DMS53 treated with DMSO at 0.1 percent for 48 hours (cell line): Measurements from ENCODE around the gene SCRN3.
"Not testable (repeated sequence)": the region's sequence is repeated elsewhere in the genome, so short reads cannot be mapped to it uniquely, and the experiment has no call there.

ENCODE experiments used
- DNase-seq: peaks from one replicate; lab custom pipeline; 2025; ENCODE audit not compliant: unreplicated experiment; lab: John Stamatoyannopoulos, UW

The SCRN3 gene

GRCh38 chr2:174400853-174401252, 5.3 kb downstream of the SCRN3 start:
- no peak for DNase-seq

DNA sequence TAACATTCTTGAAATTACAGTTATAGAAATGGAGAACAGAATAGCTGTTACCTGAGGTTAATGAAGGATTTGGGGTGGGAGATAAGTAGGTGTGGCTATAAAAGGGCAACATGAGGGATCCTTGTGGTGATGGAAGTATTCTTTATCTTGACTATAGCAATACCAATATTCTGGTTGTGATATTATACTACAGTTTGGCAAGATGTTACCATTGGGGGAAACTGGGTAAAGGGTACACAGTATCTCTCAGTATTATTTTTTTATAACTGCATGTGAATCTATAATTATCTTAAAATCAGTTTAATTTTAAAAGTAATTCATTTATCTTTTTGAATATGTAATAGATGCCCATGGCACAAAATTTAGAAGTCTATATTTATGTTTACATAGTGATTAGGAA, 8.1 kb downstream of the SCRN3 start:
- DNase-seq: no peak

GRCh38 chr2:174410039-174410438, 14.5 kb downstream of the SCRN3 start:
- DNase-seq: not testable (repeated sequence)

DNA sequence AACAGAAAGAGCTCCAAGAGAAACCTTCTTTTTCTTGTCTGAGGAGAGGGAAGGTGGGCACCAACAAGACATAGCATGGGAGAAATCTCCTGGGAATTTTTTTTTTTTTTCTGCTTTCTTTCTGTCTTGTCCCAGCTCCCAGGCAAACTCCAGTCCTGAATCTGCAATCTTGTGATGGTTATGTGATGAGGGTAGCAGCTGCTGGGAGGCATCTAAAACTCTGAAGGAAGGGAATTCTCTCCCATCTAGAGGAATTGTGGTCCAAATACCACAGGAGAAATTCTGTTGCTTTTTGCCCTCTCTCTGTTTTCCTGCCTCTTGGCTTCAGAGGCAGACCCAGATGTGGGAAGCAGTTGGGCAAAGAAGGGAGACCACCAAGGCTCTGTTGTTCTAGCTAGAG, 16.7 kb downstream of the SCRN3 start:
- DNase-seq: no peak

DNA sequence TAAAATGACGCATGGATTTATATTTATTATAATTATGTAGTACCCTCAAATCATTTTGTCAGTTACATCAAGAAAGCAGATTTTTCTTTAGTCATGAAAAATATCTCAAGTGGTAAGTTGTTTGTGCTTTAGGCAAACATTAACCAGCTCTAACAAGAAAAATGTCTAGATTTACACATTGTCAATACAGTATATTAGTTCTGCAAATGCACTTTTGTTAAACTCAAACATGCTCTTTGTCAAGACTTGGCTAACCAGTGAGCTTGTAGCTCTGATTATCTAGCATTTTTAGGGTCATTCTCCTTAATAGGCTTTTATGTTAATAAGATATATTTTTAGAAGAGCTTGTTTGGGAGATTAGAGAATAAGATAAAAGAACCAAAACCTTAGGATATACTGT, 32.7 kb downstream of the SCRN3 start:
- DNase-seq: peak; percentile 74

- DNase-seq: no peak
These were observed 34.5 kb downstream of the SCRN3 start for GRCh38 chr2:174430066-174430465.

GRCh38 chr2:174431902-174432301, 36.4 kb downstream of the SCRN3 start:
- DNase-seq: no peak

- no peak for DNase-seq
These were observed 40.8 kb downstream of the SCRN3 start for GRCh38 chr2:174436351-174436750.

GRCh38 chr2:174438146-174438886, 42.8 kb downstream of the SCRN3 start:
- no peak for DNase-seq

DNA sequence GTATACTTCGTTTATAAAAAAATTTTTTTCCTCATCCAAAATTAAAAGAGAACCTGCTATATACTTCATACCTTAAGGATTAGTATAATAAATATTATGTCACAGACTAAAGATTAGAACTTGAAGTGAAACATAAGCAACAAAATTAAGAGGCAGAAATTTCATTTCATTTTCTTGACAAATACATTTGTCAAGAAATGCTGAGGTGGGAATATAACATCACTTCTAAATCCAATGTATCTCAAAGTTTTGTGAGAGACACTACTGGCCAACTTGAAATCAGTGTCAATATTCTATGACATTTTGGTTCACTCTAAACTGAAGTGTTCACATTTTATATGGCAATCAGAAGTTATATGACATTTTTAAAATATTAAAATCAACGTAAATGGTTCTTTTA, 43.8 kb downstream of the SCRN3 start:
- no peak for DNase-seq

GRCh38 chr2:174439950-174440349, 44.4 kb downstream of the SCRN3 start:
- no peak for DNase-seq

DNA sequence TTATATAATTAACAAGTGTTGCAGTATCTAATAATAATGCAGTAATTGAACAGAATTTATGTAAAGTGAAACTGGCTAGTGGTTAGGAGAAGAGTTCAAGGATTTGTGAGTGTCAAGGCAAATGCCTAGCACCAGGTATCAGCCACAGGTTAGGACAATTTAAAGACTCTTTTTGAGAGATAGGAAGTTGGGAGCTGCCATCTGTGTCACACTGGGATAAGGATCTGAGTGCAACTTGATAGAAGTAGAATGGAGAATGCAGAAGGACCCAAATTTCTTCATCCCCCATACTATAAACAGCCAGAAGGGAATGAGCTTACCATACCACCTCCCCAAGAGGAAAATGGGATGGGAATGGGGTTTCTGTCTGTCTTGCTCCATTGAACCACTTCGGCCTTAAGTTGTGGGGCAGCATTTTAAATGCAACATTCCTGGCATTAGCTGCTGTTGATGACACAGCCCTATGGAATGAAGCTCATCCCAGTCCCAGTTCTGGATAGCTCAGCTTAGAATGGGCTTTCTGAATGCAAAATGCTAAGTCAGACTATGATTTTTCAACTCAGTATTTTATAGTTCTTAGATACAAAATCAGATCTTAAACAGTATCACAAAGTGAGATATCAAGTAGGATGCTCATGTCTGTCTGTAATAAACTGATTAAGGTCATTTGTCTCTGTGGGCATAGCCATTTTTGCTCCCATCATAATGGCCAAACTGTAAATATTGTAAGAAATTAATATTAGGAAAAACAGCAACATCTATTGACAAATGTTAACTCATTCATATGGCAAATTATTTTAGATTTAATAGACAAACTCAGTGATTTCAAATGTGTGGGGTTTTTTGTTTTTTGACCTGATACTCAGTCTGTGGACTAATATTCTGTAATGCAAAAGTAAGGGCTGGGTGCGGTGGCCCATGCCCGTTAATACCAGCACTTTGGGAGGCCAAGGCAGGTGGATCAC, 47.3 kb downstream of the SCRN3 start:
- DNase-seq: no peak

DNA sequence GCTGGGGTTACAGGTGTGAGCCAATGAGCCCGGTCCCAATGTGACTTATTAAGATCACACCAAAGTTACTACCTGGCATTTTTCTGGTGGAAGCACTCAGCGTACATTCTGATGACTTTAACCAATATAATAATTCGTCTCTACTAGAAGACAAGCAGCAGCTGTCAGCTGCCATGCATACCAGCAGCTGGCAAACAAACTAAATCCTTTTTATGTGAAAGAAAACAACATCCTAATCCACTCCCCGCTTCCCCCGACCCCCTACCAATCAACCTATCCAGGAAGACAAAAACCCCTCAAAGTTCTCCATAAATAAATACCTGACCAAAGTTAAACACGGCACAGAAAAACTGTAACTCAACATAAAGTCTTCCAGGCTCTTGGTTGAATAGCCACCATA, 49.2 kb downstream of the SCRN3 start:
- no peak for DNase-seq

DNA sequence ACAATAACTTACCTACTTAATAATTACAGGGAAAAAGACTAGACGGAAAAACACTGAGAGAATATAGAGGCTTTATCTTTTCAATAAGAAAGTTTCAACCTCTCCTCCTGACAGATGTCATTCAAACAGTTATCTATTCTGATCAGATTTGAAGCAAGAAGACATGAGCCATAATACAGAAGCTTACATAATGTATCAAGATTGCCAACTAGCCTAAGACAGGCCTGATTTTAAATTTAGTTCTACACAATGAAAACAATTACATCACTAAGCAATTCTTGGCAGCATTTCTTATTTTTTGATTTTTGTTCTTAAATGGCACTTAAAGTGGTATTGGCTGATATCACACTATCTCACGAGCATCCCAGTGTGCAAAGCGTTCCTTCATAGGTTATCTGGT, 49.7 kb downstream of the SCRN3 start:
- DNase-seq: no peak

DNA sequence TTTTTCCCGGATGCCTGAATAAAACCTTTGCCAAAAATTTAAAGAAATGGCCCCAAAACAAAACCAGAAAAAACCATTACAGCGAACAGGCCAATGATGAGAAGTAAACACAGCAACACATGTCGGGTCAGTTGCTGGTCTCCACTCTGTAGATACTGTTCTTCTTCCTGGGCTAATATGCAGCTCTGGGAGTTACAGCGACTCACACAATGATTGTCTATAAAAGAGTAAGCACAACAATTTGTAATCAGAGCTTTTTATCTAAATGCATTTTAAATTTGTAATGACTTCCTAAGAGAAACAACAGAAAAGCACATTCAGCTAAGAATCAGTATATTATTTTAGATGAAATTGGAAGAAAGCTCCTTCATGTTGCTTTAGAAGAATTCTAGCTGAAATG, 51.0 kb downstream of the SCRN3 start:
- no peak for DNase-seq

DNA sequence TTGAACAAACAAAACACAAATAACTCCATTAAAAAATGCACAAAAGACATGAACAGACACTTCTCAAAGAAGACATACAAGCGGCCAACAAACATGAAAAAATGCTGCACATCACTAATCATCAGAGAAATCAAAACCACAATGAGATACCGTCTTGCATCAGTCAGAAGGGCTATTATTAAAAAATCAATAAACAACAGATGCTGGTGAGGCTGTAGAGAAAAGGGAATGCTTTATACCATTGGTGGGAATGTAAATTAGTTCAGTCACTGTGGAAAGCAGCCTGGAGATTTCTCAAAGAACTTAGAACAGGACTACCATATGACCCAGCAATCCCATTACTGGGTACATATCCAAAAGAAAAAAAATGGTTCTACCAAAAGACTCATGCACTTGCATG, 53.5 kb downstream of the SCRN3 start:
- no peak for DNase-seq

GRCh38 chr2:174450021-174450816, 54.7 kb downstream of the SCRN3 start:
- no peak for DNase-seq

DNA sequence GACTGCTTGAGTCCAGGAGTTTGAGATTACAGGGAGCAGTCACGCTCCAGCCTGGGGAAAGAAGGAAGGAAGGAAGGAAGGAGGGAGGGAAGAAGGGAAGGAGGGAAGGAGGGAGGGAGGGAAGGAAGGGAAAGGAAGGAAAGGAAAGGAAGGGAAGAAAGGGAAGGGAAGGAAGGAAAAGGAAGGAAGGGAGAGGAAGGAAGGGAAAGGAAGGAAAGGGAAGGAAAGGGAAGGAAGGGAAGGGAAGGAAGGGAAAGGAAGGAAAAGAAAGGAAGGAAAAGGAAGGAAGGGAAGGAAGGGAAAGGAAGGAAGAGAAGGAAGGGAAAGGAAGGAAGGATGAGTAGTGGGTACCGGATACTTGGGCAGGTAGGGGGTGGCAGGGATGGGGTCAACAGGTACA, 59.0 kb downstream of the SCRN3 start:
- no peak for DNase-seq

- no peak for DNase-seq
These were observed 65.7 kb downstream of the SCRN3 start for GRCh38 chr2:174461221-174461620.

GRCh38 chr2:174465327-174465726, 69.8 kb downstream of the SCRN3 start:
- no peak for DNase-seq

GRCh38 chr2:174473796-174474195, 78.3 kb downstream of the SCRN3 start:
- no peak for DNase-seq
